ENCODE measurements around the gene FN1.
A peak's percentile ranks its signal among the peaks of the same experiment; 100 is the strongest.

FN1 gene

GRCh38 chr2:215370112-215370965 is 65.5 kb downstream of the FN1 start:
- TF ChIP-seq, protein P1, sequence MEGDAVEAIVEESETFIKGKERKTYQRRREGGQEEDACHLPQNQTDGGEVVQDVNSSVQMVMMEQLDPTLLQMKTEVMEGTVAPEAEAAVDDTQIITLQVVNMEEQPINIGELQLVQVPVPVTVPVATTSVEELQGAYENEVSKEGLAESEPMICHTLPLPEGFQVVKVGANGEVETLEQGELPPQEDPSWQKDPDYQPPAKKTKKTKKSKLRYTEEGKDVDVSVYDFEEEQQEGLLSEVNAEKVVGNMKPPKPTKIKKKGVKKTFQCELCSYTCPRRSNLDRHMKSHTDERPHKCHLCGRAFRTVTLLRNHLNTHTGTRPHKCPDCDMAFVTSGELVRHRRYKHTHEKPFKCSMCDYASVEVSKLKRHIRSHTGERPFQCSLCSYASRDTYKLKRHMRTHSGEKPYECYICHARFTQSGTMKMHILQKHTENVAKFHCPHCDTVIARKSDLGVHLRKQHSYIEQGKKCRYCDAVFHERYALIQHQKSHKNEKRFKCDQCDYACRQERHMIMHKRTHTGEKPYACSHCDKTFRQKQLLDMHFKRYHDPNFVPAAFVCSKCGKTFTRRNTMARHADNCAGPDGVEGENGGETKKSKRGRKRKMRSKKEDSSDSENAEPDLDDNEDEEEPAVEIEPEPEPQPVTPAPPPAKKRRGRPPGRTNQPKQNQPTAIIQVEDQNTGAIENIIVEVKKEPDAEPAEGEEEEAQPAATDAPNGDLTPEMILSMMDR (IDR thresholded peaks at IDR 0.05; ENCODE audit: insufficient read depth, low read depth, low read length, missing control alignments): no peak
- DNase-seq (ENCODE audit: low read depth): no peak

DNA sequence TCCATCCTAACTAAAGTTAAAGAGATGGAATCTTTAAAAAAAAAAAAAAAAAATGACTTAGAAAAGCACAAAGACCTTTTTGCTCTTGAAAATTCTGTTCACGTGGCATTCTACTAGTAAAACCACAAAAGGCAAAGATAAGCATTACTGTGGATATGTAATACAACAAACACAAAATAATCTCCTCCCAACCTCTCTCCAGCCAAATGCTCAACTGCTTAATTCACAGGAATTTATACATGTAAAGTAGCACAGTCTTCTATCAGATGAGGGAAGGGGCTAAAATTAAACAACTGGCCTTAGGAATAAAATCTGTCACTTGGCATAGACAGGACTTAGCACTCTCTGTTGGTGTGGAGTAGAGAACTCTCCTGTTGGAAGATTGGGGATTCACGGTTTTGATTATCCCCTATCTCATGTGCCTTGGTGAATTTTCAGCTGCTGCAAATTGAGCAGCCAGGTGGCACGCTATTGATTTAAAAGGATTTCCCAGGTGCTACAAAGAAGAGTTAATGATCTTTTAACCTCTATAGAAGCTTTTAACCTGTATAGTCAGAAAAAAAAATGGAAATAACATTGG is 66.6 kb downstream of the FN1 start:
- no peak overlapping the region for H3K4me3 ChIP-seq (ENCODE audit: low read length)
- DNase-seq (ENCODE audit: low read depth): no peak
- TF ChIP-seq, protein P1 (IDR thresholded peaks at IDR 0.05; ENCODE audit: insufficient read depth, low read depth, low read length, missing control alignments): no peak

More at GRCh38 chr2:215370112-215370965, 65.5 kb downstream of the FN1 start:
- no peak overlapping the region for H3K4me3 ChIP-seq (ENCODE audit: low read length)

GRCh38 chr2:215368493-215368809 is 67.4 kb downstream of the FN1 start:
- TF ChIP-seq, protein P1 (IDR thresholded peaks at IDR 0.05; ENCODE audit: insufficient read depth, low read depth, low read length, missing control alignments): no peak
- H3K4me3 ChIP-seq (ENCODE audit: low read length): no peak overlapping the region

GRCh38 chr2:215367662-215368492 is 68.0 kb downstream of the FN1 start:
- TF ChIP-seq, protein P1 (IDR thresholded peaks at IDR 0.05; ENCODE audit: insufficient read depth, low read depth, low read length, missing control alignments): no peak
- peak; percentile 29 for DNase-seq (ENCODE audit: low read depth)
- H3K4me3 ChIP-seq (ENCODE audit: low read length): no peak overlapping the region

More at GRCh38 chr2:215368493-215368809, 67.4 kb downstream of the FN1 start:
- DNase-seq (ENCODE audit: low read depth): no peak

DNA sequence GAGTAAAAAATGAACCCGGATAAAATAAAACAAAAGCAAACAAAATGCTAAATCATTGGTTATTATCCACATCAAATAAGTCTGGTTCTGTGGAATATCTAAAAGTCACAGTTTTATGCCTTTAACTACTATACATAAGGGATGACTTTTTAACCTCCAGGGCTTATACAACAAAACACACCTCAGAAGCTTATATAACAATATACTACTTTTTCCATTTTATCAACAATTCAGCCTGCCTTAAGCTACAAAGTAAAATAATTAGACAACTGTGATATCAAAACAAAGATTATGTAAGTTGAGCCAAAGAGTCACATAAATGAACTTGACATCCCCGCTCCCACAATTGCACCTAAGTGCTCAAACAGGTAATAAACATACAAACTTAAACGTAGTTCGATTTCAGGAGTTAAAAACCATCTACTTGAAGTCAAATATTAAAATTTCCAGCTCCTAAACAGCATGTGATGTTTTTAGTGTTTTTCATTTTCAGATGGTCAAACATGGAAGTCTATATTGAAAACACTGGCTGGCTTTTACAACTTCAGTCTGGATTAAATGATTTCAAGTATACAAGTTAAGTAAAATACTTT is 69.3 kb downstream of the FN1 start:
- H3K4me3 ChIP-seq (ENCODE audit: low read length): no peak overlapping the region
- no peak for DNase-seq (ENCODE audit: low read depth)
- TF ChIP-seq, protein P1 (IDR thresholded peaks at IDR 0.05; ENCODE audit: insufficient read depth, low read depth, low read length, missing control alignments): no peak

DNA sequence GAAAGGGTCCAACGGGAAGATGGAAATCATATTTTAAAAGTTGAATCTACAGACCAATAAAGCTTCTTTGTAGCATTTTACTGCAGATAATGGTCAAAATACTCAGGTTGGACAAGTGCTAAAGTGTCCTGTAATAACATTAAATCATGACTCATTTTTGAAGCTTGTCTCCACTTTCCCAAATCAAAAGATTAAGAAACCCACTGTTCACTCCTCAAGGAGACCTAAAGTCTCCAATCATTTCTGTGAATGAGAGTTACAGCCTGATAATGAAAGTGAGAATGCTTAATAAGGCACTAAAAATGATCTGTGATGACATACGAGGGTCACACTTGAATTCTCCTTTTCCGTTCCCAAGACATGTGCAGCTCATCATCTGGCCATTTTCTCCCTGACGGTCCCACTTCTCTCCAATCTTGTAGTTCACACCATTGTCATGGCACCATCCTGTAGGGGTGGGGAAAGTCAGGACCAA is 70.6 kb downstream of the FN1 start:
- no peak for DNase-seq (ENCODE audit: low read depth)
- no peak overlapping the region for H3K4me3 ChIP-seq (ENCODE audit: low read length)
- TF ChIP-seq, protein P1 (IDR thresholded peaks at IDR 0.05; ENCODE audit: insufficient read depth, low read depth, low read length, missing control alignments): no peak

Data from epithelial cell of esophagus (primary cell).